B cell (primary cell): ENCODE results near the gene TNFSF4. TPM values are rescaled to one million over a fixed set of nuclear protein-coding genes. Genes with fewer than 3 reads are reported as not detected.

Experiments
- ATAC-seq: fragments of 200-7000 bp; cut with Tn5 transposase; one replicate; pipeline ENCODE4 v1.10.0; 2021; ENCODE audit warnings: low read depth, mild to moderate bottlenecking, moderate number of reproducible peaks, moderate library complexity
- CTCF ChIA-PET: fragments of 350-600 bp; sonication (Branson Sonifier 250); formaldehyde crosslinking; loops from one replicate; lab custom pipeline; 2021; ENCODE audit warnings: antibody characterized with exemption, inconsistent platforms; lab: Charles Lee
- POLR2A ChIA-PET: fragments of 350-600 bp; sonication (Branson Sonifier 250); formaldehyde crosslinking; loops from one replicate; lab custom pipeline; 2021; ENCODE audit warnings: antibody characterized with exemption; lab: Charles Lee
- DNase-seq: peaks from one replicate; pipeline ENCODE4 v3.0.0; 2013
- H2AFZ ChIP-seq: 2 replicates; pipeline ENCODE4 v1.6.1; 2012; ENCODE audit warnings: mild to moderate bottlenecking, low read depth, low read length; ENCODE audit not compliant: insufficient read depth, poor library complexity, severe bottlenecking
- H3K27ac ChIP-seq, 2 donors: 1 replicate in 1 of 2; 2 replicates in 1 of 2; pipeline ENCODE4 v1.5.1; 2012 to 2013; ENCODE audit warnings: low read length in 2 of 2, mild to moderate bottlenecking in 2 of 2, moderate library complexity in 1 of 2
- H3K27me3 ChIP-seq, 4 experiments: fragments of 200-600 bp in 1 of 4; sonication (generic) in 1 of 4; replicated peaks in 1 of 4; 1 replicate in 2 of 4; 2 replicates in 2 of 4; pipeline versions ENCODE4 v1.6.1 to v1.7.0; 2013 to 2016; ENCODE audit warnings: low read length in 3 of 4, mild to moderate bottlenecking in 2 of 4, mixed read lengths in 1 of 4, moderate library complexity in 1 of 4; ENCODE audit not compliant: insufficient read depth in 4 of 4, control insufficient read depth in 3 of 4; ENCODE audit errors: control extremely low read depth in 1 of 4
- H3K36me3 ChIP-seq, 2 experiments: replicated peaks in 1 of 2; 1 replicate in 1 of 2; 2 replicates in 1 of 2; pipeline versions ENCODE4 v1.6.1 to v1.7.1; 2013; ENCODE audit warnings: low read length in 1 of 2; ENCODE audit not compliant: insufficient read depth in 2 of 2, control insufficient read depth in 1 of 2; ENCODE audit errors: control extremely low read depth in 1 of 2, extremely low read depth in 1 of 2
- H3K4me1 ChIP-seq, 2 donors: fragments of 200-600 bp in 1 of 2; sonication (generic) in 1 of 2; 1 replicate in 1 of 2; 2 replicates in 1 of 2; pipeline versions ENCODE4 v1.5.1 to v1.6.1; 2013 to 2017; ENCODE audit warnings: low read length in 2 of 2; ENCODE audit not compliant: control insufficient read depth in 2 of 2, insufficient read depth in 2 of 2
- H3K4me2 ChIP-seq: replicated peaks from 2 replicates; pipeline ENCODE3; 2012; ENCODE audit warnings: mild to moderate bottlenecking, low read depth, low read length; ENCODE audit not compliant: poor library complexity, severe bottlenecking
- H3K4me3 ChIP-seq, 5 experiments: fragments of 200-600 bp in 1 of 5; sonication (generic) in 1 of 5; 1 replicate in 3 of 5; 2 replicates in 2 of 5; pipeline versions ENCODE4 v1.5.1 to v1.7.0; 2011 to 2016; ENCODE audit warnings: low read length in 4 of 5, mild to moderate bottlenecking in 4 of 5, low read depth in 2 of 5, control low read depth in 1 of 5, moderate library complexity in 1 of 5; ENCODE audit not compliant: insufficient read depth in 1 of 5; ENCODE audit errors: control extremely low read depth in 1 of 5, extremely low read depth in 1 of 5
- H3K79me2 ChIP-seq: fragments of 200-600 bp; sonication (generic); one replicate; pipeline ENCODE4 v1.6.0; 2016; ENCODE audit warnings: low read length; ENCODE audit not compliant: control insufficient read depth, insufficient read depth
- H3K9ac ChIP-seq: fragments of 200-600 bp; sonication (generic); 2 replicates; pipeline ENCODE4 v1.6.1; 2017; ENCODE audit warnings: mild to moderate bottlenecking, low read length, moderate library complexity
- H3K9me3 ChIP-seq, 3 donors: one replicate each; pipeline versions ENCODE4 v1.6.1 to v1.7.1; 2013; ENCODE audit warnings: low read length in 2 of 3; ENCODE audit not compliant: control insufficient read depth in 2 of 3, insufficient read depth in 1 of 3; ENCODE audit errors: control extremely low read depth in 1 of 3
- H4K20me1 ChIP-seq: 2 replicates; pipeline ENCODE4 v1.6.0; 2012; ENCODE audit warnings: mild to moderate bottlenecking, low read length; ENCODE audit not compliant: insufficient read depth, control insufficient read depth, poor library complexity, severe bottlenecking
- H3K27ac Mint-ChIP-seq: one replicate; pipeline ENCODE4 v1.8.0; 2021; ENCODE audit warnings: mixed read lengths
- H3K27me3 Mint-ChIP-seq: one replicate; pipeline ENCODE4 v1.8.0; 2021; ENCODE audit warnings: mixed read lengths
- H3K4me1 Mint-ChIP-seq: one replicate; pipeline ENCODE4 v1.8.0; 2021; ENCODE audit warnings: mixed read lengths
- H3K4me3 Mint-ChIP-seq: one replicate; pipeline ENCODE4 v1.8.0; 2021; ENCODE audit warnings: mixed read lengths
- H3K9me3 Mint-ChIP-seq: one replicate; pipeline ENCODE4 v1.8.0; 2022; ENCODE audit warnings: mixed read lengths; ENCODE audit not compliant: insufficient read depth
- CTCF ChIP-seq: fragments of 200-600 bp; IDR thresholded peaks from one replicate; pipeline ENCODE4 v1.8.0; 2022; ENCODE audit warnings: antibody characterized with exemption, mild to moderate bottlenecking
- EZH2 ChIP-seq: IDR thresholded peaks from 2 replicates; pipeline ENCODE4 v1.6.1; 2012; ENCODE audit warnings: borderline replicate concordance, low read depth, mild to moderate bottlenecking, moderate library complexity, low read length; ENCODE audit not compliant: insufficient read depth, poor library complexity, severe bottlenecking
- WGBS: methylation state at CpG from one replicate; pipeline ENCODE4 v1.1.5; 2013; ENCODE audit warnings: missing lambda C conversion rate; ENCODE audit not compliant: insufficient coverage; 5-methylcytosine and 5-hydroxymethylcytosine counted together
- intact Hi-C: fragments of 100-400 bp; cut with micrococcal nuclease; formaldehyde crosslinking; loops from one replicate; pipeline ENCODE4 v1.10.0; 2022
- polyA plus RNA-seq: library from polyadenylated mRNA; depleted of rRNA; stranded (reverse); fragments of >200 nt; gene quantifications from 2 replicates; pipeline ENCODE4 v1.2.3, GENCODE V29; 2012
- total RNA-seq, 2 donors: library from RNA; stranded (reverse); fragments of 120-200 nt in 1 of 2; gene quantifications; 1 replicate in 1 of 2; 2 replicates in 1 of 2; pipeline versions ENCODE4 v1.2.3 to v1.2.4, GENCODE V29; 2013 to 2022

Gene TNFSF4
- total and polyA plus RNA-seq, 2 donors (not counting 1 experiment from before 2014, with no cell fraction given), result 1.0 to 1.5 TPM

GRCh38 chr1:173175514-173176145 is 31.5 kb downstream of the TNFSF4 start:
- peaks cover 0 to 45% (median 26%) of the 10 kb centered on the region in 3 donors for H3K9me3 ChIP-seq
- peak overlapping the region; percentile 18 for H2AFZ ChIP-seq
- POLR2A ChIA-PET, result no interaction called here
- intact Hi-C loops, result no loop called here
- Mint-ChIP-seq H3K27ac (peak overlapping the region; percentile 71), H3K27me3 (no peaks in the 10 kb centered on the region), H3K4me3 (peak overlapping the region; percentile 20), H3K9me3 (peaks cover 11% of the 10 kb centered on the region), H3K4me1 (peaks cover 12% of the 10 kb centered on the region)
- no CpG with 5 or more reads among the region's 2 CpGs for WGBS
- no peaks in the 10 kb centered on the region for H3K36me3 ChIP-seq
- peak overlapping the region in 2 of 5 experiments; percentile 2 to 21 for H3K4me3 ChIP-seq
- CTCF ChIA-PET, result no interaction called here
- H3K4me1 ChIP-seq, result peaks cover 7 to 21% of the 10 kb centered on the region in 2 donors
- peak overlapping the region; percentile 64 for H3K4me2 ChIP-seq
- no peaks in the 10 kb centered on the region for H3K79me2 ChIP-seq
- peak overlapping the region in 1 of 2 donors; percentile 76 for H3K27ac ChIP-seq
- TF ChIP-seq EZH2, result no peak
- no peaks in the 10 kb centered on the region for H4K20me1 ChIP-seq
- DNase-seq, result no peak
- ATAC-seq, result no peak
- peak overlapping the region; percentile 40 for H3K9ac ChIP-seq
- H3K27me3 ChIP-seq, result peaks cover 0 to 4% (median 0%) of the 10 kb centered on the region in 4 experiments

GRCh38 chr1:173173388-173173787 is 33.7 kb downstream of the TNFSF4 start:
- Histone ChIP-seq H3K27me3 (peaks cover 0 to 4% (median 0%) of the 10 kb centered on the region in 4 experiments), H3K9ac (no peak overlapping the region), H3K4me2 (no peak overlapping the region), H3K9me3 (peaks cover 3 to 41% (median 25%) of the 10 kb centered on the region in 3 donors), H2AFZ (no peak overlapping the region), H3K4me3 (no peak overlapping the region), H3K4me1 (peaks cover 7 to 21% of the 10 kb centered on the region in 2 donors), H3K27ac (no peak overlapping the region), H3K79me2 (no peaks in the 10 kb centered on the region), H4K20me1 (no peaks in the 10 kb centered on the region), H3K36me3 (no peaks in the 10 kb centered on the region)
- no peak overlapping the region for H3K27ac Mint-ChIP-seq
- ChIA-PET CTCF (no interaction called here), POLR2A (no interaction called here)
- intact Hi-C loops, result no loop called here
- ATAC-seq (no peak), DNase-seq (no peak)
- no peak overlapping the region for H3K4me3 Mint-ChIP-seq
- peaks cover 12% of the 10 kb centered on the region for H3K4me1 Mint-ChIP-seq
- TF ChIP-seq EZH2, result no peak
- no peak for TF ChIP-seq CTCF
- 98% methylated on average over 4 of the region's 4 CpGs for WGBS
- H3K27me3 Mint-ChIP-seq, result peaks cover 2% of the 10 kb centered on the region
- peaks cover 11% of the 10 kb centered on the region for H3K9me3 Mint-ChIP-seq
